ENCODE results near the gene BEX2.
A peak's percentile ranks its signal among the peaks of the same experiment; 100 is the strongest.
"Not testable (repeated sequence)": the region's sequence is repeated elsewhere in the genome, so short reads cannot be mapped to it uniquely, and the experiment has no call there.

Gene BEX2

GRCh38 chrX:103310555-103311398 is at the start of gene BEX2:
Gene BEX2 (minus strand): TSS chrX:103310990. CDS start chrX:103309976, 1,014 bp downstream.
- DNase-seq: no peak

GRCh38 chrX:103360092-103360491 is 49.3 kb upstream of the BEX2 start:
- DNase-seq: no peak

GRCh38 chrX:103359605-103360004 is 48.8 kb upstream of the BEX2 start:
- DNase-seq: not testable (repeated sequence)

GRCh38 chrX:103357871-103358270 is 47.1 kb upstream of the BEX2 start:
- no peak for DNase-seq

- DNase-seq: no peak
These were observed 46.1 kb upstream of the BEX2 start for GRCh38 chrX:103356858-103357257.

GRCh38 chrX:103356130-103356798 is 45.5 kb upstream of the BEX2 start, which contains the start of gene TCEAL9:
Gene TCEAL9 (plus strand): TSS chrX:103356506. CDS start chrX:103357685, 1,179 bp downstream.
- peak; percentile 68 for DNase-seq

- DNase-seq: no peak
These were observed 37.0 kb upstream of the BEX2 start for GRCh38 chrX:103347682-103348397.

GRCh38 chrX:103344606-103345005 is 33.8 kb upstream of the BEX2 start:
- no peak for DNase-seq

- no peak for DNase-seq
These were observed 32.3 kb upstream of the BEX2 start for GRCh38 chrX:103343105-103343504.

GRCh38 chrX:103338663-103339062 is 27.9 kb upstream of the BEX2 start:
- DNase-seq: no peak

- no peak for DNase-seq
These were observed 20.0 kb upstream of the BEX2 start for GRCh38 chrX:103330681-103331288.

GRCh38 chrX:103329991-103330390 is 19.2 kb upstream of the BEX2 start, which contains the start of gene TCEAL7:
Gene TCEAL7 (plus strand): TSS chrX:103330239. CDS start chrX:103331404, 1,165 bp downstream.
- DNase-seq: no peak

- no peak for DNase-seq
These were observed 600 bp upstream of the BEX2 start for GRCh38 chrX:103311399-103311780.

- DNase-seq: no peak
These were observed 783 bp downstream of the BEX2 start for GRCh38 chrX:103309860-103310554.

- DNase-seq: not testable (repeated sequence)
These were observed 5.1 kb downstream of the BEX2 start for GRCh38 chrX:103305666-103306065.

- no peak for DNase-seq
These were observed 6.1 kb downstream of the BEX2 start for GRCh38 chrX:103304705-103305104.

- DNase-seq: no peak
These were observed 17.7 kb downstream of the BEX2 start for GRCh38 chrX:103293118-103293517.

- DNase-seq: no peak
These were observed 31.2 kb downstream of the BEX2 start for GRCh38 chrX:103279624-103280023.

- no peak for DNase-seq
These were observed 34.2 kb downstream of the BEX2 start, which contains the start of gene TCEAL5 for GRCh38 chrX:103276581-103277002. Gene TCEAL5 (minus strand): TSS chrX:103276750. CDS start chrX:103274563, 2,187 bp downstream.

- no peak for DNase-seq
These were observed 34.7 kb downstream of the BEX2 start for GRCh38 chrX:103275947-103276567.

GRCh38 chrX:103274284-103274683 is 36.5 kb downstream of the BEX2 start:
- no peak for DNase-seq

Data from NCI-H446 treated with DMSO at 0.1 percent for 48 hours (cell line).